ENCODE results near the gene GLRA3. TPM values are rescaled to one million over a fixed set of nuclear protein-coding genes. Genes with fewer than 3 reads are reported as not detected.

Gene GLRA3
- total RNA-seq, 1 donor from 2014 or later: not detected

DNA sequence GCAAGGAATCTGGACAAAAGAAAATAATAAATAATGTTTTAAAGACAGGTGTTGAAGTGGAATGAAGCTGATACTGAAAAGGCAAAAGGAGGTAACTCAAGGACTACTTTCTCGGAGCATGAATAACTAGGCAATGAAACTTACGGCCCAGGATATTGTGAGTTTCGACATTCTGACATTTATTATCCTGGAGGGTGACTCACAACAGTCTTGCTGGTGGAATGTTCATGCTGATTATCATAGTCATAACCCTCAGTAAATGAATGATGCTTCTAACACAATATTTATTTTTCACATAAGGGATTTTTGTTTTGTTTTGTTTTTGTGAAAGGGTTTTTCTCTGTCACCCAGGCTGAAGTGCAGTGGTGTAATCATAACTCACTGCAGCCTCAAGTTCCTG, 159.8 kb downstream of the GLRA3 start:
- H3K36me3 Mint-ChIP-seq (ENCODE audit: low read depth): no peaks in the 10 kb centered on the region
- no peak overlapping the region for H3K4me3 Mint-ChIP-seq
- TF ChIP-seq, protein P1, sequence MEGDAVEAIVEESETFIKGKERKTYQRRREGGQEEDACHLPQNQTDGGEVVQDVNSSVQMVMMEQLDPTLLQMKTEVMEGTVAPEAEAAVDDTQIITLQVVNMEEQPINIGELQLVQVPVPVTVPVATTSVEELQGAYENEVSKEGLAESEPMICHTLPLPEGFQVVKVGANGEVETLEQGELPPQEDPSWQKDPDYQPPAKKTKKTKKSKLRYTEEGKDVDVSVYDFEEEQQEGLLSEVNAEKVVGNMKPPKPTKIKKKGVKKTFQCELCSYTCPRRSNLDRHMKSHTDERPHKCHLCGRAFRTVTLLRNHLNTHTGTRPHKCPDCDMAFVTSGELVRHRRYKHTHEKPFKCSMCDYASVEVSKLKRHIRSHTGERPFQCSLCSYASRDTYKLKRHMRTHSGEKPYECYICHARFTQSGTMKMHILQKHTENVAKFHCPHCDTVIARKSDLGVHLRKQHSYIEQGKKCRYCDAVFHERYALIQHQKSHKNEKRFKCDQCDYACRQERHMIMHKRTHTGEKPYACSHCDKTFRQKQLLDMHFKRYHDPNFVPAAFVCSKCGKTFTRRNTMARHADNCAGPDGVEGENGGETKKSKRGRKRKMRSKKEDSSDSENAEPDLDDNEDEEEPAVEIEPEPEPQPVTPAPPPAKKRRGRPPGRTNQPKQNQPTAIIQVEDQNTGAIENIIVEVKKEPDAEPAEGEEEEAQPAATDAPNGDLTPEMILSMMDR (conservative IDR thresholded peaks at IDR 0.05): no peak
- H3K4me1 Mint-ChIP-seq: no peaks in the 10 kb centered on the region
- H3K27ac Mint-ChIP-seq (ENCODE audit: unreplicated experiment): no peak overlapping the region
- H3K27me3 Mint-ChIP-seq (ENCODE audit: low read depth): peaks cover 2% of the 10 kb centered on the region
- no peaks in the 10 kb centered on the region for H3K9me3 Mint-ChIP-seq
- DNase-seq (ENCODE audit: low read depth, low spot score): no peak

DNA sequence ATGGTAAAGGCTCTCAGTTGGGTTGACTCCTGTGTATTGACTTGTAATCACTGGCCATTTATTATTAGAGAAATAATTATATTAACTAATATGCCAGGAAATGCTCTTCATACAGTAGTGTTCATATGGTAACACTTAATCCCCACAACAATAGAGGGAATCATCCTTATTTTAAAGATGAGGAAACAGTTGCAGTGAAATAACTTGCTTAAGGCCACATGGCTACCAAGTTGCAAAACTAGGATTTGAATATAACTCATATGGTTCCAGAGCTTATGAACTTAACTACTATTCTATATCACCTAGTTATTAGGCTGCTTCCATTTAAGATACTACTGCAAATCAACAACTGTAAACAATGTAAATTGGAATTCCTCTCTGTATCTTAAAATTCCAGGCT, 163.2 kb downstream of the GLRA3 start:
- no peak overlapping the region for H3K27ac Mint-ChIP-seq (ENCODE audit: unreplicated experiment)
- TF ChIP-seq, protein P1 (conservative IDR thresholded peaks at IDR 0.05): no peak
- no peak overlapping the region for H3K4me3 Mint-ChIP-seq
- H3K9me3 Mint-ChIP-seq: no peaks in the 10 kb centered on the region
- no peaks in the 10 kb centered on the region for H3K4me1 Mint-ChIP-seq
- H3K27me3 Mint-ChIP-seq (ENCODE audit: low read depth): peaks cover 2% of the 10 kb centered on the region
- no peak for DNase-seq (ENCODE audit: low read depth, low spot score)
- no peaks in the 10 kb centered on the region for H3K36me3 Mint-ChIP-seq (ENCODE audit: low read depth)

DNA sequence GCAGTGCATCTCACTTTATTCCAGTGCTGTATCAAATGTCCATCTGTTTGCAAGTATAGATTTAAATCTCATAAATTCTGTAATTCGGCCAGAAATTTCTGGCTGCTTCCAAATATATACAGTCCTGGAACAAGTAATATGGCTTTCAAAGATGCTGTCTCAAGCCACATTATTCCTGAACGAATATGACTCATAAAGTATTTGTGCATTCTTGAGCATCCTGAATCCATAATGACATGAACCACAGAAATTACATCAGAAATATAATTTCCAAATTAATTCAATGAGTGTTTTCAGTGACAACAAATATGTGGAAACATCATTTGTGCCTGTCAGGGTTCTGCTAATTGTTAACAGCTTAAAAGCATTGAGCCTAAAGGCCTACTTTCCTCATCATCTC, 165.8 kb downstream of the GLRA3 start:
- no peak for DNase-seq (ENCODE audit: low read depth, low spot score)
- Mint-ChIP-seq H3K4me1 (no peaks in the 10 kb centered on the region), H3K27ac (ENCODE audit: unreplicated experiment) (no peak overlapping the region)

DNA sequence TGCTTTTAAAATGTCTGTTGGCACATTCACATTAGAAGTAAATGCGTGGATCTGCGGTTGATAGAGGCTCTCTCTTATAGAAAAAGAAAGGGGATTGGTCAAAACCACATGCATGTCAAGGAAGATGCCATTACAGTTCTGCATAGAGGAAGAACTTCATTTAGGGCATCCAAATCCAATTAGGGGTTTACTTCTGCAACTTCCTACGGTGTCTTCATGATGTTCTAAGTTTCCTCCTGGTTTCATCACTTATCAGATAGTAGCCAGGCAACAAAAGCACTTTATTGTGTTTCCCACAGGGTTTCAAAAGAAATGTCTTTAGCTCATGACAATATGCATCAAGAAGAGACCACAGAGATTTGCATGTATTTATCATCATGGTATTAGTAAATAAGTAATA, 170.8 kb downstream of the GLRA3 start:
- no peak for DNase-seq (ENCODE audit: low read depth, low spot score)
- Mint-ChIP-seq H3K4me3 (no peak overlapping the region), H3K27me3 (ENCODE audit: low read depth) (no peaks in the 10 kb centered on the region), H3K36me3 (ENCODE audit: low read depth) (no peaks in the 10 kb centered on the region), H3K4me1 (no peaks in the 10 kb centered on the region), H3K9me3 (peaks cover 3% of the 10 kb centered on the region), H3K27ac (ENCODE audit: unreplicated experiment) (no peak overlapping the region)
- TF ChIP-seq, protein P1 (conservative IDR thresholded peaks at IDR 0.05): no peak

More for the DNA sequence above, 165.8 kb downstream of the GLRA3 start:
- H3K4me3 Mint-ChIP-seq: no peak overlapping the region
- no peaks in the 10 kb centered on the region for H3K36me3 Mint-ChIP-seq (ENCODE audit: low read depth)
- TF ChIP-seq, protein P1 (conservative IDR thresholded peaks at IDR 0.05): no peak
- peaks cover 3% of the 10 kb centered on the region for H3K9me3 Mint-ChIP-seq
- peaks cover 2% of the 10 kb centered on the region for H3K27me3 Mint-ChIP-seq (ENCODE audit: low read depth)

DNA sequence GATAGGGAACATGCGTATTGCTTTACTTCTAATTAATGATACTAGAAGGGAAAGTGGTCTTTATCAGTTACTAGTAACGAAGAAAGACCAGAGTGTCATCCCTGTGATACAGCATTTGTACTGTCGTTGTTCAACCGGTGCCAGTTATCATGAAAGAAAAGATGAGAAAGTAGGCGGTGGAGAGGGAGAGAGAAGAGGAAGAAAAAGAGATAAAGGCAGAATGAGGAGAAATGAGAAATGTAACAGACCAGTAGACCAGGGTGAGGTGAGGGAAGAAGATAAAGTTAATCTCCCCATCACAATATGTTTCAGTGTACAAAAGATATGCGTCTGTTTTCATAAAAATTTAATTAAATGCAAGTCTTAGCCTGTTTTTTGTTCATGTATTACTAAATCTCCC, 171.6 kb downstream of the GLRA3 start:
- Mint-ChIP-seq H3K27ac (ENCODE audit: unreplicated experiment) (no peak overlapping the region), H3K36me3 (ENCODE audit: low read depth) (no peaks in the 10 kb centered on the region), H3K4me3 (no peak overlapping the region)

More for the DNA sequence above, 171.6 kb downstream of the GLRA3 start:
- no peak for DNase-seq (ENCODE audit: low read depth, low spot score)
- Mint-ChIP-seq H3K4me1 (no peaks in the 10 kb centered on the region), H3K9me3 (peaks cover 3% of the 10 kb centered on the region), H3K27me3 (ENCODE audit: low read depth) (no peaks in the 10 kb centered on the region)
- TF ChIP-seq, protein P1 (conservative IDR thresholded peaks at IDR 0.05): no peak

All from neural crest cell (in vitro differentiated cells).